IgD-negative memory B cell (primary cell): ENCODE measurements around the gene WNT1. TPM values are rescaled to one million over a fixed set of nuclear protein-coding genes. Genes with fewer than 3 reads are reported as not detected.
A peak's percentile ranks its signal among the peaks of the same experiment; 100 is the strongest.

Experiments
- H3K27ac Mint-ChIP-seq, 3 donors: one replicate each; pipeline ENCODE4 v1.8.0; 2020 to 2022; ENCODE audit warnings: mild to moderate bottlenecking in 3 of 3, mixed read lengths in 3 of 3, moderate library complexity in 1 of 3
- H3K27me3 Mint-ChIP-seq: one replicate; pipeline ENCODE4 v1.8.0; 2021; ENCODE audit warnings: mixed read lengths
- H3K36me3 Mint-ChIP-seq: one replicate; pipeline ENCODE4 v1.8.0; 2020; ENCODE audit warnings: mild to moderate bottlenecking, mixed read lengths
- H3K4me1 Mint-ChIP-seq, 3 donors: one replicate each; pipeline ENCODE4 v1.8.0; 2020 to 2022; ENCODE audit warnings: mixed read lengths in 3 of 3, mild to moderate bottlenecking in 1 of 3
- H3K4me3 Mint-ChIP-seq, 4 donors: one replicate each; pipeline ENCODE4 v1.8.0; 2020 to 2022; ENCODE audit warnings: mild to moderate bottlenecking in 4 of 4, mixed read lengths in 4 of 4, moderate library complexity in 3 of 4
- H3K9me3 Mint-ChIP-seq, 3 donors: one replicate each; pipeline ENCODE4 v1.8.0; 2020 to 2021; ENCODE audit warnings: mixed read lengths in 3 of 3, mild to moderate bottlenecking in 1 of 3
- polyA plus RNA-seq: library from polyadenylated mRNA; unstranded; fragments of 300-500 nt; fragmentation: Illumina TruSeq; gene quantifications from one replicate; pipeline ENCODE4 v1.2.3, GENCODE V29; 2021

The WNT1 gene
- polyA plus RNA-seq, 1 donor from 2014 or later, result 0.19 TPM

- Mint-ChIP-seq H3K4me3 (peak overlapping the region in 1 of 4 donors; percentile 2), H3K27me3 (no peaks in the 10 kb centered on the region), H3K4me1 (peaks cover 30 to 40% (median 32%) of the 10 kb centered on the region in 3 donors), H3K36me3 (peaks cover 2% of the 10 kb centered on the region), H3K9me3 (no peaks in the 10 kb centered on the region), H3K27ac (no peak overlapping the region)
Observed at GRCh38 chr12:48954061-48954460, 24.1 kb upstream of the WNT1 start.

- no peaks in the 10 kb centered on the region for H3K27me3 Mint-ChIP-seq
- H3K36me3 Mint-ChIP-seq, result peaks cover 2% of the 10 kb centered on the region
- H3K4me1 Mint-ChIP-seq, result peaks cover 30 to 40% (median 32%) of the 10 kb centered on the region in 3 donors
- peak overlapping the region; percentile 42 to 98 (median 64) for H3K4me3 Mint-ChIP-seq
- peak overlapping the region in 1 of 3 donors; percentile 23 for H3K27ac Mint-ChIP-seq
- H3K9me3 Mint-ChIP-seq, result no peaks in the 10 kb centered on the region
Observed at GRCh38 chr12:48954841-48955501, 23.2 kb upstream of the WNT1 start.

- peaks cover 2% of the 10 kb centered on the region for H3K36me3 Mint-ChIP-seq
- peak overlapping the region; percentile 98 to 100 (median 98) for H3K4me3 Mint-ChIP-seq
- H3K9me3 Mint-ChIP-seq, result no peaks in the 10 kb centered on the region
- H3K27ac Mint-ChIP-seq, result peak overlapping the region; percentile 18 to 93 (median 81)
- peaks cover 2% of the 10 kb centered on the region for H3K27me3 Mint-ChIP-seq
- H3K4me1 Mint-ChIP-seq, result peaks cover 30 to 38% (median 30%) of the 10 kb centered on the region in 3 donors
Observed at GRCh38 chr12:48956279-48957140, 21.6 kb upstream of the WNT1 start.

- H3K27me3 Mint-ChIP-seq, result peaks cover 2% of the 10 kb centered on the region
- H3K4me3 Mint-ChIP-seq, result peak within 1 kb of the TSS; percentile 98 to 100 (median 98)
Observed at GRCh38 chr12:48957141-48958048, 20.7 kb upstream of the WNT1 start, which contains the start of gene ARF3. ARF3 (minus strand) TSS chr12:48957487; CDS start chr12:48941095, 16,392 bp downstream.

GRCh38 chr12:48958049-48958388 is 20.1 kb upstream of the WNT1 start:
- H3K27ac Mint-ChIP-seq, result peak overlapping the region; percentile 81 to 93 (median 93)
- peaks cover 30 to 33% (median 30%) of the 10 kb centered on the region in 3 donors for H3K4me1 Mint-ChIP-seq
- H3K36me3 Mint-ChIP-seq, result peaks cover 2% of the 10 kb centered on the region
- H3K27me3 Mint-ChIP-seq, result peaks cover 4% of the 10 kb centered on the region
- H3K4me3 Mint-ChIP-seq, result peak overlapping the region; percentile 98 to 100 (median 98)
- H3K9me3 Mint-ChIP-seq, result no peaks in the 10 kb centered on the region

More at GRCh38 chr12:48957141-48958048, 20.7 kb upstream of the WNT1 start, which contains the start of gene ARF3:
- H3K9me3 Mint-ChIP-seq, result no peaks in the 10 kb centered on the region
- peaks cover 2% of the 10 kb centered on the region for H3K36me3 Mint-ChIP-seq
- H3K4me1 Mint-ChIP-seq, result peaks cover 30 to 34% (median 30%) of the 10 kb centered on the region in 3 donors
- H3K27ac Mint-ChIP-seq, result peak within 1 kb of the TSS; percentile 81 to 93 (median 93)

GRCh38 chr12:48960834-48961233 is 17.3 kb upstream of the WNT1 start:
- Mint-ChIP-seq H3K36me3 (peaks cover 2% of the 10 kb centered on the region), H3K27ac (peak overlapping the region in 1 of 3 donors; percentile 63), H3K4me1 (peaks cover 14 to 20% (median 18%) of the 10 kb centered on the region in 3 donors), H3K4me3 (peak overlapping the region in 1 of 4 donors; percentile 60), H3K9me3 (no peaks in the 10 kb centered on the region), H3K27me3 (peaks cover 4% of the 10 kb centered on the region)

GRCh38 chr12:48961331-48961730 is 16.8 kb upstream of the WNT1 start:
- Mint-ChIP-seq H3K4me1 (peaks cover 9 to 15% (median 14%) of the 10 kb centered on the region in 3 donors), H3K9me3 (no peaks in the 10 kb centered on the region), H3K27ac (peak overlapping the region in 1 of 3 donors; percentile 63), H3K27me3 (peaks cover 4% of the 10 kb centered on the region), H3K4me3 (no peak overlapping the region), H3K36me3 (peaks cover 2% of the 10 kb centered on the region)

GRCh38 chr12:48961801-48962200 is 16.3 kb upstream of the WNT1 start:
- H3K36me3 Mint-ChIP-seq, result peaks cover 2% of the 10 kb centered on the region
- peaks cover 9 to 14% (median 10%) of the 10 kb centered on the region in 3 donors for H3K4me1 Mint-ChIP-seq
- no peaks in the 10 kb centered on the region for H3K9me3 Mint-ChIP-seq
- no peak overlapping the region for H3K4me3 Mint-ChIP-seq
- H3K27me3 Mint-ChIP-seq, result peaks cover 4% of the 10 kb centered on the region
- H3K27ac Mint-ChIP-seq, result no peak overlapping the region

- peaks cover 6% of the 10 kb centered on the region for H3K27me3 Mint-ChIP-seq
- no peaks in the 10 kb centered on the region for H3K36me3 Mint-ChIP-seq
- H3K27ac Mint-ChIP-seq, result peak overlapping the region in 1 of 3 donors; percentile 42
- H3K9me3 Mint-ChIP-seq, result no peaks in the 10 kb centered on the region
- H3K4me3 Mint-ChIP-seq, result no peak overlapping the region
- H3K4me1 Mint-ChIP-seq, result peaks cover 5 to 8% (median 7%) of the 10 kb centered on the region in 3 donors
Observed at GRCh38 chr12:48965298-48965838, 12.8 kb upstream of the WNT1 start.

- H3K27ac Mint-ChIP-seq, result peak overlapping the region in 2 of 3 donors; percentile 42 to 50
- peaks cover 13% of the 10 kb centered on the region for H3K27me3 Mint-ChIP-seq
Observed at GRCh38 chr12:48966177-48966895, 11.8 kb upstream of the WNT1 start.

GRCh38 chr12:48967991-48968390 is 10.1 kb upstream of the WNT1 start:
- H3K4me1 Mint-ChIP-seq, result peaks cover 8 to 19% (median 18%) of the 10 kb centered on the region in 3 donors

More at GRCh38 chr12:48966177-48966895, 11.8 kb upstream of the WNT1 start:
- Mint-ChIP-seq H3K9me3 (no peaks in the 10 kb centered on the region), H3K4me3 (no peak overlapping the region), H3K4me1 (peaks cover 8 to 18% (median 14%) of the 10 kb centered on the region in 3 donors), H3K36me3 (no peaks in the 10 kb centered on the region)

GRCh38 chr12:48968467-48968866 is 9.7 kb upstream of the WNT1 start:
- Mint-ChIP-seq H3K27me3 (peaks cover 32% of the 10 kb centered on the region), H3K9me3 (no peaks in the 10 kb centered on the region), H3K36me3 (no peaks in the 10 kb centered on the region), H3K4me1 (peaks cover 8 to 19% (median 18%) of the 10 kb centered on the region in 3 donors), H3K27ac (peak overlapping the region in 1 of 3 donors; percentile 77), H3K4me3 (peak overlapping the region in 2 of 4 donors; percentile 34 to 72)

More at GRCh38 chr12:48967991-48968390, 10.1 kb upstream of the WNT1 start:
- Mint-ChIP-seq H3K4me3 (peak overlapping the region in 1 of 4 donors; percentile 34), H3K27ac (no peak overlapping the region), H3K9me3 (no peaks in the 10 kb centered on the region), H3K27me3 (peaks cover 27% of the 10 kb centered on the region), H3K36me3 (no peaks in the 10 kb centered on the region)

GRCh38 chr12:48969160-48969771 is 8.9 kb upstream of the WNT1 start:
- no peaks in the 10 kb centered on the region for H3K9me3 Mint-ChIP-seq
- peaks cover 8 to 19% (median 18%) of the 10 kb centered on the region in 3 donors for H3K4me1 Mint-ChIP-seq
- peak overlapping the region in 2 of 3 donors; percentile 77 to 78 for H3K27ac Mint-ChIP-seq
- H3K36me3 Mint-ChIP-seq, result no peaks in the 10 kb centered on the region
- peak overlapping the region in 3 of 4 donors; percentile 34 to 79 (median 72) for H3K4me3 Mint-ChIP-seq
- H3K27me3 Mint-ChIP-seq, result peaks cover 34% of the 10 kb centered on the region
